Activated B cell treated with CpG ODN at 0.5 μM for 24 hours (primary cell): ENCODE measurements around the gene ALDH2. TPM values are rescaled to one million over a fixed set of nuclear protein-coding genes. Genes with fewer than 3 reads are reported as not detected.

Source experiments
- ATAC-seq: fragments of 200-7000 bp; cut with Tn5 transposase; one replicate; pipeline ENCODE4 v1.10.0; 2021; ENCODE audit warnings: low read depth, mild to moderate bottlenecking, moderate library complexity
- CTCF ChIA-PET: fragments of 350-600 bp; sonication (Branson Sonifier 250); formaldehyde crosslinking; loops from one replicate; lab custom pipeline; 2021; ENCODE audit warnings: antibody characterized with exemption; lab: Charles Lee
- POLR2A ChIA-PET: fragments of 350-600 bp; sonication (Branson Sonifier 250); formaldehyde crosslinking; loops from one replicate; lab custom pipeline; 2021; ENCODE audit warnings: antibody characterized with exemption; lab: Charles Lee
- DNase-seq: peaks from one replicate; pipeline ENCODE4 v3.0.0; 2022
- H3K27ac Mint-ChIP-seq: one replicate; pipeline ENCODE4 v1.8.0; 2020; ENCODE audit warnings: mixed read lengths
- H3K27me3 Mint-ChIP-seq: one replicate; pipeline ENCODE4 v1.8.0; 2021; ENCODE audit warnings: mixed read lengths
- H3K36me3 Mint-ChIP-seq: one replicate; pipeline ENCODE4 v1.8.0; 2021; ENCODE audit warnings: low read depth, mixed read lengths
- H3K4me1 Mint-ChIP-seq: one replicate; pipeline ENCODE4 v1.8.0; 2021; ENCODE audit warnings: mixed read lengths
- H3K4me3 Mint-ChIP-seq: one replicate; pipeline ENCODE4 v1.8.0; 2020; ENCODE audit warnings: mild to moderate bottlenecking, mixed read lengths
- H3K9me3 Mint-ChIP-seq: one replicate; pipeline ENCODE4 v1.8.0; 2020; ENCODE audit warnings: mixed read lengths
- intact Hi-C: fragments of 100-400 bp; cut with micrococcal nuclease; formaldehyde crosslinking; loops from one replicate; pipeline ENCODE4 v1.15.1; 2024
- total RNA-seq: library from RNA; stranded (reverse); gene quantifications from 2 replicates; pipeline ENCODE4 v1.2.3, GENCODE V29; 2022
- TF ChIP-seq, protein P1 (sequence below): fragments of 200-600 bp; IDR thresholded peaks from one replicate; pipeline ENCODE4 v1.8.0; 2022; ENCODE audit warnings: antibody characterized with exemption, mild to moderate bottlenecking

ALDH2 gene
- total RNA-seq, 1 donor from 2014 or later: 36.0 TPM

DNA sequence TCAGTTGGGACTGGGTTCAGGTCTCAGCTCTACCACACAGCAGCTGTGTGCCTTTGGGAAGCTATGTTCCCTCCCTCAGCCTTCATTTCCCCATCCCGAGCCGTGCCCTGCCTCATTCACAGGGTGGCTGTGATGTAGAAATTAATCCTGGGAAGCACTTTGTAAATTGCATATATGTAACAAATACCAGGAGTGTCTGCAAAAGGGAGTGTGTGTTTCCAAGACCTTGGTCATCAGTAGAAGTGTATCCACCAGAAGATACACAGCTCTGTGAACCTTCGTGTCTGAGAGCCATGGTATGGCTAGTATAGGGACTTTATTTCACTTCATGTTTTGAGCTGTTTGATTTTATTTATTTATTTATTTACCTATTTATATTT is 26.1 kb downstream of the ALDH2 start:
- no peak for ATAC-seq
- DNase-seq: no peak
- Mint-ChIP-seq H3K36me3 (peaks cover 52% of the 10 kb centered on the region), H3K27ac (no peak overlapping the region), H3K27me3 (no peaks in the 10 kb centered on the region), H3K4me3 (no peak overlapping the region), H3K9me3 (no peaks in the 10 kb centered on the region), H3K4me1 (no peaks in the 10 kb centered on the region)
- intact Hi-C loops: no loop called here
- TF ChIP-seq, protein P1, sequence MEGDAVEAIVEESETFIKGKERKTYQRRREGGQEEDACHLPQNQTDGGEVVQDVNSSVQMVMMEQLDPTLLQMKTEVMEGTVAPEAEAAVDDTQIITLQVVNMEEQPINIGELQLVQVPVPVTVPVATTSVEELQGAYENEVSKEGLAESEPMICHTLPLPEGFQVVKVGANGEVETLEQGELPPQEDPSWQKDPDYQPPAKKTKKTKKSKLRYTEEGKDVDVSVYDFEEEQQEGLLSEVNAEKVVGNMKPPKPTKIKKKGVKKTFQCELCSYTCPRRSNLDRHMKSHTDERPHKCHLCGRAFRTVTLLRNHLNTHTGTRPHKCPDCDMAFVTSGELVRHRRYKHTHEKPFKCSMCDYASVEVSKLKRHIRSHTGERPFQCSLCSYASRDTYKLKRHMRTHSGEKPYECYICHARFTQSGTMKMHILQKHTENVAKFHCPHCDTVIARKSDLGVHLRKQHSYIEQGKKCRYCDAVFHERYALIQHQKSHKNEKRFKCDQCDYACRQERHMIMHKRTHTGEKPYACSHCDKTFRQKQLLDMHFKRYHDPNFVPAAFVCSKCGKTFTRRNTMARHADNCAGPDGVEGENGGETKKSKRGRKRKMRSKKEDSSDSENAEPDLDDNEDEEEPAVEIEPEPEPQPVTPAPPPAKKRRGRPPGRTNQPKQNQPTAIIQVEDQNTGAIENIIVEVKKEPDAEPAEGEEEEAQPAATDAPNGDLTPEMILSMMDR: no peak
- ChIA-PET POLR2A (no interaction called here), CTCF (interaction anchor here (1.3 kb wide), 1 partner anchor 20 kb away, joined by 6 read pairs; no protein-coding TSS in a partner anchor)

DNA sequence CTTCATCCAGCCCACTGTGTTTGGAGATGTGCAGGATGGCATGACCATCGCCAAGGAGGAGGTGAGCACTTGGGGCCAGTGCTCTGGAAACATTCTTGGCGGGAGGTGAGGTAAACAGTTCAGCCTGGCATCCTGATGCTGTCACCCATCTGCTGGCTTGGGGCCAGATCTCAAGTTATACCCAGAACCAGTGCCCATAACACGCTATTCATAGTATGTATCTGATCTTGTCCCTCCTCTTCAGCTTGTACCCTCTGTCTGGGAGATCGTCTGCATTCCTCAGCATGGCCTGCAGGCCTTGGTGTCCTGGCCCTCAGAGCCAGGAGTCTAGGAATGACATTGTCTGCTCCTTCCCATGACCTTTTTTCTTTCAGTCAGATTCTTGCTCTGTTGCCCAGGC is 31.4 kb downstream of the ALDH2 start:
- POLR2A ChIA-PET: no interaction called here
- DNase-seq: no peak
- H3K27me3 Mint-ChIP-seq: no peaks in the 10 kb centered on the region
- CTCF ChIA-PET: no interaction called here
- H3K36me3 Mint-ChIP-seq: peaks cover 39% of the 10 kb centered on the region
- TF ChIP-seq, protein P1: no peak
- H3K4me3 Mint-ChIP-seq: no peak overlapping the region
- no peaks in the 10 kb centered on the region for H3K4me1 Mint-ChIP-seq
- no peak overlapping the region for H3K27ac Mint-ChIP-seq
- ATAC-seq: no peak
- intact Hi-C loops: no loop called here
- H3K9me3 Mint-ChIP-seq: no peaks in the 10 kb centered on the region

DNA sequence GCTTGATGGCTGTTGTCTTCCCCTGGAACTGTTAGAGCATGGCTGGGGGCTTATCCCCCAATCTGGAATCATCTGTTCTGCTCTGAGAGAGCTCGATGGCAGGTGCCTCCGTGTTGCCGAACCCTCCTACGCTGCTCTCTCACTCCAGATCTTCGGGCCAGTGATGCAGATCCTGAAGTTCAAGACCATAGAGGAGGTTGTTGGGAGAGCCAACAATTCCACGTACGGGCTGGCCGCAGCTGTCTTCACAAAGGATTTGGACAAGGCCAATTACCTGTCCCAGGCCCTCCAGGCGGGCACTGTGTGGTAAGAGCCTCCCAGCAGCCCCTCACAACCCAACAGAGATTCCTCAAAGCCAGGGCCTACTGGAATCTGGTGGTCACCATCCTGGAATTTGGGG is 33.0 kb downstream of the ALDH2 start:
- CTCF ChIA-PET: interaction anchor here (0.7 to 2.7 kb wide), 2 partner anchors 13 to 46 kb away, joined by 3 to 10 read pairs; no protein-coding TSS in a partner anchor
- POLR2A ChIA-PET: interaction anchor here (0.6 kb wide), 1 partner anchor 35 kb away, joined by 4 read pairs; no protein-coding TSS in a partner anchor
- ATAC-seq: no peak

DNA sequence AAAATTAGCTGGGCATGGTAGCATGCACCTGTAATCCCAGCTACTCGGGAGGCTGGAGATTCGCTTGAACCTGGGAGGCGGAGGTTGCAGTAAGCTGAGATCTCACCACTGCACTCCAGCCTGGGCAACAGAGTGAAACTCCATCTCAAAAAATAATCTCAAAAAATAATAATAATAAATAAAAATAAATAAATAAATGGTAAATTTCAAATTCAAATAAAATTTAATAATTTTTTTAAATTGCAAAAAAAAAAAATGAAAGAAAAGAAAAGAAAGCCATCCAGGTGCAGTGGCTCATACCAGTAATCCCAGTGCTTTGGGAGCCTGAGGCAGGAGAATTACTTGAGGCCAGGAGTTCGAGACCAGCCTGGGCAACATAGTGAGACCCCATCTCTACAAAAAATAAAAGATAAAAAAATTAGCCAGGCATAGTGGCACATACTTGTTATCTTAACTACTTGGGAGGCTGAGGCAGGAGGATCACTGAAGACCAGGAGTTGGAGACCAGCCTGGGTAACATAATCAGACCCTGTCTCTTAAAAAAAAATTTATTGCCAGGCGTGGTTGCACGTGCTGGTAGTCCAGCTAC is 36.4 kb downstream of the ALDH2 start:
- DNase-seq (no peak), ATAC-seq (no peak)
- no peak overlapping the region for H3K27ac Mint-ChIP-seq
- no peaks in the 10 kb centered on the region for H3K4me1 Mint-ChIP-seq
- TF ChIP-seq, protein P1: no peak
- no peak overlapping the region for H3K4me3 Mint-ChIP-seq
- ChIA-PET POLR2A (no interaction called here), CTCF (no interaction called here)
- H3K36me3 Mint-ChIP-seq: peaks cover 26% of the 10 kb centered on the region
- no peaks in the 10 kb centered on the region for H3K27me3 Mint-ChIP-seq
- no peaks in the 10 kb centered on the region for H3K9me3 Mint-ChIP-seq
- intact Hi-C loops: no loop called here

More for the DNA sequence above, 33.0 kb downstream of the ALDH2 start:
- intact Hi-C loops: no loop called here
- no peak for DNase-seq
- Mint-ChIP-seq H3K4me3 (no peak overlapping the region), H3K9me3 (no peaks in the 10 kb centered on the region), H3K27me3 (no peaks in the 10 kb centered on the region), H3K27ac (no peak overlapping the region), H3K4me1 (no peaks in the 10 kb centered on the region), H3K36me3 (peaks cover 34% of the 10 kb centered on the region)
- TF ChIP-seq, protein P1: no peak

DNA sequence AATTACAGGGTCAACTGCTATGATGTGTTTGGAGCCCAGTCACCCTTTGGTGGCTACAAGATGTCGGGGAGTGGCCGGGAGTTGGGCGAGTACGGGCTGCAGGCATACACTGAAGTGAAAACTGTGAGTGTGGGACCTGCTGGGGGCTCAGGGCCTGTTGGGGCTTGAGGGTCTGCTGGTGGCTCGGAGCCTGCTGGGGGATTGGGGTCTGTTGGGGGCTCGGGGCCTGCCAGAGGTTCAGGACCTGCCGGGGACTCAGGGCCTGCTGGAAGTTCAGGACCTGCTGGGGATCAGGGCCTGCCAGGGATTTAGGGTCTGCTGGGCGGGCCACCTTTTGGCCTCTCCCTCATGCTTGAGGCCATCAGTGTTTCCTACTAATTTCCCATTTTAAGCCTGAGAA is 37.1 kb downstream of the ALDH2 start:
- Mint-ChIP-seq H3K9me3 (no peaks in the 10 kb centered on the region), H3K4me3 (no peak overlapping the region), H3K36me3 (peaks cover 25% of the 10 kb centered on the region), H3K4me1 (no peaks in the 10 kb centered on the region), H3K27ac (no peak overlapping the region), H3K27me3 (no peaks in the 10 kb centered on the region)
- ChIA-PET CTCF (no interaction called here), POLR2A (no interaction called here)
- TF ChIP-seq, protein P1: no peak
- no peak for DNase-seq
- intact Hi-C loops: no loop called here
- ATAC-seq: no peak
